Measurements from ENCODE around the gene GLOD4. TPM values are rescaled to one million over a fixed set of nuclear protein-coding genes. Genes with fewer than 3 reads are reported as not detected.
A peak's percentile ranks its signal among the peaks of the same experiment; 100 is the strongest.

The GLOD4 gene
- total and polyA plus RNA-seq, 9 donors = 22.1 to 90.6 (median 46.0) TPM

GRCh38 chr17:732902-733720, 49.0 kb downstream of the GLOD4 start:
- Histone ChIP-seq H3K9me3 (no peaks in the 10 kb centered on the region), H3K4me3 (peak overlapping the region; percentile 84), H3K27me3 (no peaks in the 10 kb centered on the region), H3K4me1 (ENCODE audit: insufficient read depth) (peaks cover 2% of the 10 kb centered on the region), H3K27ac (peak overlapping the region; percentile 37 to 67), H3K36me3 (no peaks in the 10 kb centered on the region)
- DNase-seq = peak in 3 of 5 donors; percentile 26 to 51 (median 40)
- TF ChIP-seq POLR2A (IDR thresholded peaks at IDR 0.05) (no peak), EP300 (IDR thresholded peaks at IDR 0.05) (no peak)
- TF ChIP-seq, protein P1, sequence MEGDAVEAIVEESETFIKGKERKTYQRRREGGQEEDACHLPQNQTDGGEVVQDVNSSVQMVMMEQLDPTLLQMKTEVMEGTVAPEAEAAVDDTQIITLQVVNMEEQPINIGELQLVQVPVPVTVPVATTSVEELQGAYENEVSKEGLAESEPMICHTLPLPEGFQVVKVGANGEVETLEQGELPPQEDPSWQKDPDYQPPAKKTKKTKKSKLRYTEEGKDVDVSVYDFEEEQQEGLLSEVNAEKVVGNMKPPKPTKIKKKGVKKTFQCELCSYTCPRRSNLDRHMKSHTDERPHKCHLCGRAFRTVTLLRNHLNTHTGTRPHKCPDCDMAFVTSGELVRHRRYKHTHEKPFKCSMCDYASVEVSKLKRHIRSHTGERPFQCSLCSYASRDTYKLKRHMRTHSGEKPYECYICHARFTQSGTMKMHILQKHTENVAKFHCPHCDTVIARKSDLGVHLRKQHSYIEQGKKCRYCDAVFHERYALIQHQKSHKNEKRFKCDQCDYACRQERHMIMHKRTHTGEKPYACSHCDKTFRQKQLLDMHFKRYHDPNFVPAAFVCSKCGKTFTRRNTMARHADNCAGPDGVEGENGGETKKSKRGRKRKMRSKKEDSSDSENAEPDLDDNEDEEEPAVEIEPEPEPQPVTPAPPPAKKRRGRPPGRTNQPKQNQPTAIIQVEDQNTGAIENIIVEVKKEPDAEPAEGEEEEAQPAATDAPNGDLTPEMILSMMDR (IDR thresholded peaks at IDR 0.05) = no peak
- WGBS, 3 donors = 3 to 5% (median 4%) methylated on average over 36 to 57 of the region's 57 CpGs
- intact Hi-C loops (cut with DNase I) = no loop called here

DNA sequence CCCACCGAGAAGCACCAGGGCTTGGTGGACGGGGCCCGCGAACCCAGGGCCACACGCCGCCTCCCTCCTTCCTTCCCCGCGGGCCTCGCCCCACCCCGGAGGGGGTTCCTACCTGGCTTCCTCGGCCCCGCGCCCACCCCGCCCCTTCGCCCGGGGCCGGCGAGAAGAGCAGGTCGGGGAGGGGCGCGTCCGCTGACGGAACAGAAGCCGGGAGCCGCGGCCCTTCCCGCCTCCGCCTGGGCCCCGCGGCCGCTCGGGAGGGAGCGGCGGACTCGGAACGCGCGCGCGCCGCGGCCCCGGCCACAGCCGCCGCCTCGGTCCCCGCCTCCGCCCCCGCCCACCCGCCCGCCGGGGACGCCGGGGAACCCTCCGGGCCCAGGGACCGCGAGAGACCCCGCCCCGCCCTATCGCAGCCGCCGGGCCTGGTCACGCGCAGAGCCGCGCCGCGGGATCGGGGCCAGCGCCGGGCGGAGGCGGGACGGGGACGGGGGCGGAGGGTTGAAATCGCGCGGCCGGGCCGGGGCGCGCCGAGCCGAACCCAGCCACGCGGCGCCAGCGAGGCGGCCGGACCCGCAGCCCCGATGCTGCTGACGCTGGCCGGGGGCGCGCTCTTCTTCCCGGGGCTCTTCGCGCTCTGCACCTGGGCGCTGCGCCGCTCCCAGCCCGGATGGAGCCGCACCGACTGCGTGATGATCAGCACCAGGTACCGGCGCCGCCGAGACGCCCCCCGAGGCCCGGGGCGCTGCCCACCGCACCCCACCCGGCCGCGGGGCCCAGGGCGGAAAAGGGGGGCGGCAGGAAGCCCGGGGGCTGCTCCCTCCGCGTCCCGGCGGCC, 49.8 kb downstream of the GLOD4 start, which contains the start of gene TLCD3A:
TLCD3A (plus strand) TSS at position 530 of the 835 bp plus-strand sequence; CDS start at position 582, 52 bp downstream.
- peak; percentile 78 to 82 (median 82) for DNase-seq
- Histone ChIP-seq H3K4me1 (ENCODE audit: insufficient read depth) (peaks cover 2% of the 10 kb centered on the region), H3K27ac (peak within 1 kb of the TSS; percentile 37 to 67), H3K36me3 (no peaks in the 10 kb centered on the region), H3K9me3 (no peaks in the 10 kb centered on the region), H3K4me3 (peak within 1 kb of the TSS; percentile 84), H3K27me3 (no peaks in the 10 kb centered on the region)
- intact Hi-C loops (cut with DNase I) = no loop called here
- 0 to 1% (median 0%) methylated on average over 76 to 126 of the region's 126 CpGs for WGBS, 3 donors
- TF ChIP-seq, protein P1 (IDR thresholded peaks at IDR 0.05) = no peak
- TF ChIP-seq POLR2A (IDR thresholded peaks at IDR 0.05) = peak; percentile 8

- 6 to 14% (median 12%) methylated on average over 24 to 26 of the region's 26 CpGs for WGBS, 3 donors
- DNase-seq = peak in 1 of 5 donors; percentile 39
- TF ChIP-seq, protein P1 (IDR thresholded peaks at IDR 0.05) = no peak
- no peak for TF ChIP-seq EP300 (IDR thresholded peaks at IDR 0.05)
- TF ChIP-seq POLR2A (IDR thresholded peaks at IDR 0.05) = no peak
- Histone ChIP-seq H3K27ac (peak overlapping the region; percentile 4 to 10), H3K4me1 (ENCODE audit: insufficient read depth) (peaks cover 2% of the 10 kb centered on the region), H3K4me3 (peak overlapping the region; percentile 84), H3K27me3 (no peaks in the 10 kb centered on the region), H3K36me3 (no peaks in the 10 kb centered on the region), H3K9me3 (no peaks in the 10 kb centered on the region)
- intact Hi-C loops (cut with DNase I) = no loop called here
Measured at GRCh38 chr17:731644-732066, 50.4 kb downstream of the GLOD4 start.

- H3K4me1 ChIP-seq (ENCODE audit: insufficient read depth) = peaks cover 2% of the 10 kb centered on the region
- no peak for DNase-seq
- no peak overlapping the region for H3K27ac ChIP-seq
- 94 to 97% (median 97%) methylated on average over 5 of the region's 5 CpGs for WGBS, 3 donors
- H3K4me3 ChIP-seq = no peak overlapping the region
- no peaks in the 10 kb centered on the region for H3K36me3 ChIP-seq
- TF ChIP-seq EP300 (IDR thresholded peaks at IDR 0.05) (no peak), POLR2A (IDR thresholded peaks at IDR 0.05) (no peak)
- TF ChIP-seq, protein P1 (IDR thresholded peaks at IDR 0.05) = no peak
- H3K9me3 ChIP-seq = no peaks in the 10 kb centered on the region
- no peaks in the 10 kb centered on the region for H3K27me3 ChIP-seq
- intact Hi-C loops (cut with DNase I) = no loop called here
Measured at GRCh38 chr17:728911-729310, 53.2 kb downstream of the GLOD4 start.

Measured in ovary (tissue), 9 donors.